HepG2 (cell line): ENCODE measurements around the gene ATP2A3. TPM values are rescaled to one million over a fixed set of nuclear protein-coding genes. Genes with fewer than 3 reads are reported as not detected.

ENCODE experiments used
- BCL6 ChIP-seq: IDR thresholded peaks from 2 replicates; pipeline ENCODE4 v1.6.1; 2016; ENCODE audit warnings: missing genetic modification reagents, missing compliant biosample characterization
- DR1 ChIP-seq: sonication (generic); formaldehyde crosslinking; IDR thresholded peaks from 2 replicates; pipeline ENCODE4 v1.8.0; 2021; ENCODE audit warnings: mild to moderate bottlenecking, missing genetic modification reagents, inconsistent platforms
- GABPB1 ChIP-seq: IDR thresholded peaks from 2 replicates; pipeline ENCODE4 v1.6.1; 2016; ENCODE audit warnings: mild to moderate bottlenecking, missing genetic modification reagents, moderate library complexity, missing compliant biosample characterization
- HMG20A ChIP-seq: IDR thresholded peaks from 2 replicates; pipeline ENCODE4 v1.6.1; 2016; ENCODE audit warnings: borderline replicate concordance
- HNF4G ChIP-seq, 2 experiments: sonication (generic) in 1 of 2; formaldehyde crosslinking in 1 of 2; IDR thresholded peaks; 2 replicates each; pipeline versions ENCODE4 v1.4.0 to v1.6.1; 2011 to 2020; ENCODE audit warnings: borderline replicate concordance in 2 of 2, low read depth in 2 of 2, mild to moderate bottlenecking in 2 of 2, low read length in 1 of 2, missing genetic modification reagents in 1 of 2, moderate library complexity in 1 of 2
- HNRNPL ChIP-seq: fragments of 200-400 bp; formaldehyde crosslinking; IDR thresholded peaks from 2 replicates; pipeline ENCODE4 v1.6.1; 2017; ENCODE audit warnings: mild to moderate bottlenecking, low read depth, low read length
- IKZF4 ChIP-seq: sonication (generic); formaldehyde crosslinking; IDR thresholded peaks from 2 replicates; pipeline ENCODE4 v1.5.1; 2020; ENCODE audit warnings: borderline replicate concordance, mild to moderate bottlenecking, low read depth, missing genetic modification reagents; ENCODE audit errors: not compliant biosample characterization
- KDM2A ChIP-seq: sonication (generic); formaldehyde crosslinking; IDR thresholded peaks from 2 replicates; pipeline ENCODE4 v1.4.0; 2020; ENCODE audit warnings: low read depth, missing genetic modification reagents, borderline replicate concordance
- KDM5B ChIP-seq: sonication (generic); formaldehyde crosslinking; IDR thresholded peaks from 2 replicates; pipeline ENCODE4 v1.4.0; 2020; ENCODE audit warnings: missing genetic modification reagents, mild to moderate bottlenecking, borderline replicate concordance
- MEF2D ChIP-seq: sonication (generic); formaldehyde crosslinking; IDR thresholded peaks from 2 replicates; pipeline ENCODE4 v1.5.1; 2020; ENCODE audit warnings: mild to moderate bottlenecking, missing genetic modification reagents
- PHF20 ChIP-seq: sonication (generic); formaldehyde crosslinking; IDR thresholded peaks from 2 replicates; pipeline ENCODE4 v1.5.0; 2020; ENCODE audit warnings: mild to moderate bottlenecking, missing genetic modification reagents
- POLR2G ChIP-seq: fragments of 200-400 bp; formaldehyde crosslinking; IDR thresholded peaks from 2 replicates; pipeline ENCODE4 v1.6.1; 2018; ENCODE audit warnings: mild to moderate bottlenecking, low read depth, low read length, moderate library complexity
- REL ChIP-seq: sonication (generic); formaldehyde crosslinking; conservative IDR thresholded peaks from 2 replicates; pipeline ENCODE4 v1.8.0; 2022; ENCODE audit warnings: mild to moderate bottlenecking, missing genetic modification reagents, moderate library complexity
- ZNF282 ChIP-seq: fragments of 450-650 bp; IDR thresholded peaks from 2 replicates; pipeline ENCODE4 v1.6.1; 2018; ENCODE audit not compliant: partially characterized antibody
- ZNF44 ChIP-seq: sonication (generic); formaldehyde crosslinking; IDR thresholded peaks from 2 replicates; pipeline ENCODE4 v1.5.1; 2020; ENCODE audit warnings: mild to moderate bottlenecking, missing genetic modification reagents
- ZNF446 ChIP-seq: sonication (generic); formaldehyde crosslinking; IDR thresholded peaks from 2 replicates; pipeline ENCODE4 v1.5.0; 2020; ENCODE audit warnings: mild to moderate bottlenecking, missing genetic modification reagents
- ZNF547 ChIP-seq: sonication (generic); formaldehyde crosslinking; IDR thresholded peaks from 2 replicates; pipeline ENCODE4 v1.5.1; 2020; ENCODE audit warnings: mild to moderate bottlenecking, missing genetic modification reagents
- ZNF891 ChIP-seq: sonication (generic); formaldehyde crosslinking; IDR thresholded peaks from 2 replicates; pipeline ENCODE4 v1.5.0; 2020; ENCODE audit warnings: mild to moderate bottlenecking, missing genetic modification reagents
- polyA plus RNA-seq, 8 experiments: library from polyadenylated mRNA; depleted of rRNA in 3 of 8; stranded (reverse) in 7 of 8; unstranded in 1 of 8; fragments of >200 nt; fragmentation: Illumina TruSeq in 4 of 8; extraction: Trizol in 4 of 8; gene quantifications; 2 replicates each; pipeline versions ENCODE4 v1.2.1 to v1.2.3, GENCODE V29; 2011 to 2016; ENCODE audit warnings: low read depth in 4 of 8, missing spikeins in 1 of 8, mixed read lengths in 1 of 8; ENCODE audit not compliant: insufficient read depth in 1 of 8
- total RNA-seq, 5 experiments: library from RNA; depleted of rRNA; stranded (reverse); fragments of >200 nt; fragmentation: Illumina TruSeq; extraction: Trizol; gene quantifications; 2 replicates each; pipeline ENCODE4 v1.2.3, GENCODE V29; 2016; ENCODE audit warnings: low read depth in 1 of 5
- TF ChIP-seq, protein P1 (sequence below): sonication (generic); formaldehyde crosslinking; IDR thresholded peaks from 2 replicates; pipeline ENCODE4 v1.8.1; 2022; ENCODE audit warnings: low read depth, mild to moderate bottlenecking, missing genetic modification reagents
- TF ChIP-seq, protein P2 (sequence below): IDR thresholded peaks from 2 replicates; pipeline ENCODE4 v1.4.0; 2020; ENCODE audit warnings: mild to moderate bottlenecking, missing genetic modification reagents
- TF ChIP-seq, protein P3 (sequence below): sonication (generic); formaldehyde crosslinking; IDR thresholded peaks from 2 replicates; pipeline ENCODE4 v1.4.0; 2020; ENCODE audit warnings: missing genetic modification reagents

The ATP2A3 gene
- total and polyA plus RNA-seq, 2 of the 13 experiments (the other 11 are each of a cell fraction or from before 2014, with no cell fraction given) = 0.07 TPM; not detected in 1

DNA sequence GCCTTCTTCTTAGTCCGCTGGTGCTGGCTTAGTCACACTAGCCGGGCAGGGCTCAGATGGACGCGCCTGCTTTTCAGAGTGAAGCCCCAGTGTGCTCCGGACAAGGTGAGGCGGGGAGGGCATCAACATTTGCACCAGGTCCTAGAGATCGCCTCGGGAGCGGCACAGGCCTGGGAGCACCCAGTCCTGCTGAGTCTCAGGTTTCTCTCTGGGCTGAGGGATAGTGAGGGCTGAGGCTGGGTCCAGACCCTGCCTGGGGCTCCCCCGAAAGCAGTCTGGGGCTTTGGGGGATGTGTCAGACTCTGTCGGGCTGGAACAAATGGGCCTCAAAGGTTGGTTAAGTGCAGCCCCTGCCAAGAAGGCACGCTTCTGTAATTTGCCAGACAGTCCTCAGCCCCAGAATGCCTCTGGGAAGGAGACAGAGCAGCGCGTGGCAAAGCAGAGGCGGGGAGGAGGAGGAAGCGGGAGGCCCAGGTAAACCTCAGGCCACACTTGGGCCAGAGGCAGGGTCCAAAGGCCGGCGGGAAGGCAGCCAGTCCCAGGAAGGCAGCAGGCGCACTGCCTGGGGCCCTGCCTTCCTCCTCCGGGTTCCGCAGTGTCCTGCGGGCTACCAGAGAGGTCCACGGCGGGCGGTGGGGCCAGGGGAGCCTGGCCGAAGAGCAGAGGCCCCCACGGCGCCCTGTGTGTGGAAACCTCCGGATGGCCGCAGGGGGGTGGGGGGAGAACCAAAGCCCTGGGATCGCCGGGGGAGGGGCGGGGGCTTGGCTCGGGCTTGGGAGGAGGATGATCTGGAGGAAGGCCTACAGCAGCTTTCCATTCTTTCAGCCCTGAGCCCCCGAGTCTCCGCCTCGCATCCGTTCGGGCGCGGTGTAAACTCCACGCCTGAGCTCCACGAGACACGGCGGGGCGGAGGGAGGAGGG lies 39.5 kb upstream of the ATP2A3 start (continued):
- TF ChIP-seq, protein P1, sequence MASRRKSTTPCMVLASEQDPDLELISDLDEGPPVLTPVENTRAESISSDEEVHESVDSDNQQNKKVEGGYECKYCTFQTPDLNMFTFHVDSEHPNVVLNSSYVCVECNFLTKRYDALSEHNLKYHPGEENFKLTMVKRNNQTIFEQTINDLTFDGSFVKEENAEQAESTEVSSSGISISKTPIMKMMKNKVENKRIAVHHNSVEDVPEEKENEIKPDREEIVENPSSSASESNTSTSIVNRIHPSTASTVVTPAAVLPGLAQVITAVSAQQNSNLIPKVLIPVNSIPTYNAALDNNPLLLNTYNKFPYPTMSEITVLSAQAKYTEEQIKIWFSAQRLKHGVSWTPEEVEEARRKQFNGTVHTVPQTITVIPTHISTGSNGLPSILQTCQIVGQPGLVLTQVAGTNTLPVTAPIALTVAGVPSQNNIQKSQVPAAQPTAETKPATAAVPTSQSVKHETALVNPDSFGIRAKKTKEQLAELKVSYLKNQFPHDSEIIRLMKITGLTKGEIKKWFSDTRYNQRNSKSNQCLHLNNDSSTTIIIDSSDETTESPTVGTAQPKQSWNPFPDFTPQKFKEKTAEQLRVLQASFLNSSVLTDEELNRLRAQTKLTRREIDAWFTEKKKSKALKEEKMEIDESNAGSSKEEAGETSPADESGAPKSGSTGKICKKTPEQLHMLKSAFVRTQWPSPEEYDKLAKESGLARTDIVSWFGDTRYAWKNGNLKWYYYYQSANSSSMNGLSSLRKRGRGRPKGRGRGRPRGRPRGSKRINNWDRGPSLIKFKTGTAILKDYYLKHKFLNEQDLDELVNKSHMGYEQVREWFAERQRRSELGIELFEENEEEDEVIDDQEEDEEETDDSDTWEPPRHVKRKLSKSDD (CRISPR knock-in tag) = 0 out of 2 replicates have a peak, but pooled peaks have one; percentile 11
- peak; percentile 76 for TF ChIP-seq POLR2G
- TF ChIP-seq ZNF547 (CRISPR knock-in tag) = peak; percentile 38; the same call in 1 of the 2 replicates
- TF ChIP-seq ZNF282 = no peak
- TF ChIP-seq, protein P2, sequence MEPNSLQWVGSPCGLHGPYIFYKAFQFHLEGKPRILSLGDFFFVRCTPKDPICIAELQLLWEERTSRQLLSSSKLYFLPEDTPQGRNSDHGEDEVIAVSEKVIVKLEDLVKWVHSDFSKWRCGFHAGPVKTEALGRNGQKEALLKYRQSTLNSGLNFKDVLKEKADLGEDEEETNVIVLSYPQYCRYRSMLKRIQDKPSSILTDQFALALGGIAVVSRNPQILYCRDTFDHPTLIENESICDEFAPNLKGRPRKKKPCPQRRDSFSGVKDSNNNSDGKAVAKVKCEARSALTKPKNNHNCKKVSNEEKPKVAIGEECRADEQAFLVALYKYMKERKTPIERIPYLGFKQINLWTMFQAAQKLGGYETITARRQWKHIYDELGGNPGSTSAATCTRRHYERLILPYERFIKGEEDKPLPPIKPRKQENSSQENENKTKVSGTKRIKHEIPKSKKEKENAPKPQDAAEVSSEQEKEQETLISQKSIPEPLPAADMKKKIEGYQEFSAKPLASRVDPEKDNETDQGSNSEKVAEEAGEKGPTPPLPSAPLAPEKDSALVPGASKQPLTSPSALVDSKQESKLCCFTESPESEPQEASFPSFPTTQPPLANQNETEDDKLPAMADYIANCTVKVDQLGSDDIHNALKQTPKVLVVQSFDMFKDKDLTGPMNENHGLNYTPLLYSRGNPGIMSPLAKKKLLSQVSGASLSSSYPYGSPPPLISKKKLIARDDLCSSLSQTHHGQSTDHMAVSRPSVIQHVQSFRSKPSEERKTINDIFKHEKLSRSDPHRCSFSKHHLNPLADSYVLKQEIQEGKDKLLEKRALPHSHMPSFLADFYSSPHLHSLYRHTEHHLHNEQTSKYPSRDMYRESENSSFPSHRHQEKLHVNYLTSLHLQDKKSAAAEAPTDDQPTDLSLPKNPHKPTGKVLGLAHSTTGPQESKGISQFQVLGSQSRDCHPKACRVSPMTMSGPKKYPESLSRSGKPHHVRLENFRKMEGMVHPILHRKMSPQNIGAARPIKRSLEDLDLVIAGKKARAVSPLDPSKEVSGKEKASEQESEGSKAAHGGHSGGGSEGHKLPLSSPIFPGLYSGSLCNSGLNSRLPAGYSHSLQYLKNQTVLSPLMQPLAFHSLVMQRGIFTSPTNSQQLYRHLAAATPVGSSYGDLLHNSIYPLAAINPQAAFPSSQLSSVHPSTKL = peak; percentile 76
- peak; percentile 93 for TF ChIP-seq HNF4G (IDR thresholded peaks at IDR 0.05; ENCODE audit: borderline replicate concordance, low read depth, low read length)
- peak; percentile 90; the same call in 1 of the 2 replicates for TF ChIP-seq HNF4G (CRISPR knock-in tag; IDR thresholded peaks at IDR 0.05; ENCODE audit: borderline replicate concordance, low read depth)
- no peak for TF ChIP-seq REL (CRISPR knock-in tag)
- TF ChIP-seq HMG20A (CRISPR knock-in tag) = peak; percentile 35; the same call in 1 of the 2 replicates
- peak; percentile 73 for TF ChIP-seq ZNF891
- peak; percentile 31; the same call in 1 of the 2 replicates for TF ChIP-seq KDM5B
- peak; percentile 47; the same call in 1 of the 2 replicates for TF ChIP-seq HNRNPL
- peak; percentile 69 for TF ChIP-seq BCL6 (CRISPR knock-in tag)
- peak; percentile 78; the same call in 1 of the 2 replicates for TF ChIP-seq KDM2A (CRISPR knock-in tag)
- TF ChIP-seq ZNF44 (CRISPR knock-in tag) = no peak
- TF ChIP-seq IKZF4 = peak; percentile 38
- no peak; the same call in 1 of the 2 replicates for TF ChIP-seq ZNF446
- TF ChIP-seq, protein P3, sequence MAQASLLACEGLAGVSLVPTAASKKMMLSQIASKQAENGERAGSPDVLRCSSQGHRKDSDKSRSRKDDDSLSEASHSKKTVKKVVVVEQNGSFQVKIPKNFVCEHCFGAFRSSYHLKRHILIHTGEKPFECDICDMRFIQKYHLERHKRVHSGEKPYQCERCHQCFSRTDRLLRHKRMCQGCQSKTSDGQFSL (CRISPR knock-in tag) = 0 out of 2 replicates have a peak, but pooled peaks have one; percentile 17
- TF ChIP-seq MEF2D (CRISPR knock-in tag) = no peak
- TF ChIP-seq PHF20 (CRISPR knock-in tag) = peak; percentile 35; the same call in 1 of the 2 replicates
- peak; percentile 69; the same call in 1 of the 2 replicates for TF ChIP-seq GABPB1 (CRISPR knock-in tag)
- TF ChIP-seq DR1 (CRISPR knock-in tag) = peak; percentile 37; the same call in 1 of the 2 replicates
